H9 (cell line): ENCODE measurements around the gene DKK1. TPM values are rescaled to one million over a fixed set of nuclear protein-coding genes. Genes with fewer than 3 reads are reported as not detected.

Experiments
- DNase-seq: peaks from one replicate; pipeline ENCODE4 v3.0.0-alpha.2; 2017
- H2AFZ ChIP-seq: one replicate; pipeline ENCODE4 v1.6.1; 2013; ENCODE audit warnings: mild to moderate bottlenecking, low read length, control low read depth, moderate library complexity
- H2AK5ac ChIP-seq: 2 replicates; pipeline ENCODE4 v1.6.1; 2013; ENCODE audit warnings: low read length, control low read depth, mixed read lengths; ENCODE audit not compliant: insufficient read length
- H2BK120ac ChIP-seq: one replicate; pipeline ENCODE4 v1.6.1; 2013; ENCODE audit warnings: low read depth, mild to moderate bottlenecking, low read length, control low read depth, inconsistent platforms; ENCODE audit not compliant: poor library complexity, severe bottlenecking
- H2BK12ac ChIP-seq: 2 replicates; pipeline ENCODE4 v1.6.1; 2013; ENCODE audit warnings: low read length, control low read depth, mixed read lengths, low read depth; ENCODE audit not compliant: insufficient read length
- H2BK15ac ChIP-seq: 2 replicates; pipeline ENCODE4 v1.6.1; 2013; ENCODE audit warnings: low read depth, low read length, control low read depth
- H2BK20ac ChIP-seq: one replicate; pipeline ENCODE4 v1.6.1; 2013; ENCODE audit warnings: low read depth, mild to moderate bottlenecking, low read length, control low read depth, inconsistent platforms; ENCODE audit not compliant: poor library complexity, severe bottlenecking
- H2BK5ac ChIP-seq: 2 replicates; pipeline ENCODE4 v1.6.1; 2013; ENCODE audit warnings: low read length, control low read depth, mixed read lengths; ENCODE audit not compliant: insufficient read length
- H3K14ac ChIP-seq: 2 replicates; pipeline ENCODE4 v1.6.1; 2013; ENCODE audit warnings: low read length, control low read depth; ENCODE audit not compliant: insufficient read depth
- H3K18ac ChIP-seq: 2 replicates; pipeline ENCODE4 v1.6.1; 2013; ENCODE audit warnings: low read depth, mild to moderate bottlenecking, mixed read lengths, low read length, control low read depth; ENCODE audit not compliant: insufficient read length
- H3K23ac ChIP-seq: 2 replicates; pipeline ENCODE4 v1.6.1; 2013; ENCODE audit warnings: low read length, control low read depth, mixed read lengths, low read depth; ENCODE audit not compliant: insufficient read length
- H3K23me2 ChIP-seq: 2 replicates; pipeline ENCODE4 v1.6.1; 2013; ENCODE audit warnings: low read depth, mild to moderate bottlenecking, mixed read lengths, low read length, control low read depth; ENCODE audit not compliant: insufficient read length, poor library complexity, severe bottlenecking
- H3K27ac ChIP-seq: 2 replicates; pipeline ENCODE4 v1.5.1; 2013; ENCODE audit warnings: low read length, control low read depth, mixed read lengths, low read depth; ENCODE audit not compliant: insufficient read length
- H3K27me3 ChIP-seq: 2 replicates; pipeline ENCODE4 v1.6.1; 2013; ENCODE audit warnings: low read length, control low read depth, inconsistent platforms; ENCODE audit not compliant: insufficient read depth
- H3K4ac ChIP-seq: 2 replicates; pipeline ENCODE4 v1.6.1; 2013; ENCODE audit warnings: low read depth, mild to moderate bottlenecking, control low read depth, inconsistent platforms, low read length, moderate library complexity
- H3K4me1 ChIP-seq: 2 replicates; pipeline ENCODE4 v1.6.1; 2013; ENCODE audit warnings: low read length, control low read depth, inconsistent platforms; ENCODE audit not compliant: insufficient read depth
- H3K4me2 ChIP-seq: 2 replicates; pipeline ENCODE4 v1.6.1; 2013; ENCODE audit warnings: low read length, control low read depth, mixed read lengths; ENCODE audit not compliant: insufficient read length, insufficient read depth
- H3K56ac ChIP-seq: 2 replicates; pipeline ENCODE4 v1.6.1; 2013; ENCODE audit warnings: low read depth, mild to moderate bottlenecking, mixed read lengths, low read length, control low read depth; ENCODE audit not compliant: insufficient read length
- H3K79me1 ChIP-seq: 2 replicates; pipeline ENCODE4 v1.6.1; 2013; ENCODE audit warnings: low read depth, mild to moderate bottlenecking, moderate library complexity, low read length, control low read depth, inconsistent platforms; ENCODE audit not compliant: insufficient read depth, poor library complexity, severe bottlenecking
- H3K79me2 ChIP-seq: 2 replicates; pipeline ENCODE4 v1.6.1; 2013; ENCODE audit warnings: low read length, control low read depth, inconsistent platforms; ENCODE audit not compliant: insufficient read depth
- H3K9ac ChIP-seq: 2 replicates; pipeline ENCODE4 v1.6.1; 2013; ENCODE audit warnings: low read length, control low read depth, mixed read lengths; ENCODE audit not compliant: insufficient read length; ENCODE audit errors: extremely low read depth
- H3K9me3 ChIP-seq: one replicate; pipeline ENCODE4 v1.6.1; 2013; ENCODE audit warnings: low read depth, low read length, inconsistent platforms; ENCODE audit not compliant: control insufficient read depth
- H3T11ph ChIP-seq: one replicate; pipeline ENCODE4 v1.6.1; 2013; ENCODE audit warnings: mild to moderate bottlenecking, low read length, control low read depth, inconsistent platforms
- H4K20me1 ChIP-seq: one replicate; pipeline ENCODE4 v1.6.1; 2013; ENCODE audit not compliant: control insufficient read depth, insufficient read length, insufficient read depth
- H4K5ac ChIP-seq: 2 replicates; pipeline ENCODE4 v1.6.1; 2013; ENCODE audit warnings: low read depth, mild to moderate bottlenecking, mixed read lengths, low read length, control low read depth; ENCODE audit not compliant: insufficient read length
- H4K8ac ChIP-seq: replicated peaks from 2 replicates; pipeline ENCODE4 v1.6.1; 2013; ENCODE audit warnings: low read length, control low read depth, mixed read lengths, low read depth; ENCODE audit not compliant: insufficient read length
- H4K91ac ChIP-seq: 2 replicates; pipeline ENCODE4 v1.6.1; 2013; ENCODE audit warnings: low read depth, mild to moderate bottlenecking, moderate library complexity, mixed read lengths, low read length, control low read depth; ENCODE audit not compliant: insufficient read length
- H3K27ac Mint-ChIP-seq, 3 experiments: 2 replicates in 2 of 3; 3 replicates in 1 of 3; pipeline ENCODE4 v1.8.0; 2020 to 2021; ENCODE audit warnings: mixed read lengths in 3 of 3, mild to moderate bottlenecking in 1 of 3, moderate library complexity in 1 of 3
- H3K27me3 Mint-ChIP-seq: 2 replicates; pipeline ENCODE4 v1.8.0; 2021; ENCODE audit warnings: low read depth, mild to moderate bottlenecking, moderate library complexity, mixed read lengths
- H3K36me3 Mint-ChIP-seq, 3 experiments: 2 replicates in 2 of 3; 3 replicates in 1 of 3; pipeline ENCODE4 v1.8.0; 2020 to 2021; ENCODE audit warnings: low read depth in 3 of 3, mixed read lengths in 3 of 3; ENCODE audit not compliant: insufficient read depth in 1 of 3
- H3K4me1 Mint-ChIP-seq, 2 experiments: 2 replicates each; pipeline ENCODE4 v1.8.0; 2020; ENCODE audit warnings: mixed read lengths in 2 of 2
- H3K4me3 Mint-ChIP-seq, 2 experiments: 2 replicates in 1 of 2; 3 replicates in 1 of 2; pipeline ENCODE4 v1.8.0; 2020 to 2021; ENCODE audit warnings: mild to moderate bottlenecking in 2 of 2, mixed read lengths in 2 of 2, moderate library complexity in 1 of 2
- H3K9me3 Mint-ChIP-seq, 2 experiments: 2 replicates in 1 of 2; 3 replicates in 1 of 2; pipeline ENCODE4 v1.8.0; 2020; ENCODE audit warnings: mild to moderate bottlenecking in 2 of 2, mixed read lengths in 2 of 2, moderate library complexity in 1 of 2
- CTCF ChIP-seq: fragments of 200-600 bp; sonication (generic); conservative IDR thresholded peaks from 3 replicates; pipeline ENCODE4 v1.8.0; 2021; ENCODE audit warnings: antibody characterized with exemption, mild to moderate bottlenecking
- WGBS: extraction: QIAGEN DNeasy Blood & Tissue Kit; methylation state at CpG from one replicate; pipeline ENCODE4 v1.1.7; 2013; ENCODE audit warnings: missing lambda C conversion rate, low lambda C conversion rate, mixed read lengths; ENCODE audit not compliant: insufficient read length; ENCODE audit errors: extremely low coverage; 5-methylcytosine and 5-hydroxymethylcytosine counted together
- total RNA-seq: library from RNA; stranded (reverse); gene quantifications from 2 replicates; pipeline ENCODE4 v1.2.1, GENCODE V29; 2021

DKK1 gene
- total RNA-seq, 1 experiment from 2014 or later = 1.1 TPM

GRCh38 chr10:52316001-52316400, 1.9 kb downstream of the DKK1 start:
- Histone ChIP-seq H3K27me3 (peaks cover 41% of the 10 kb centered on the region), H2AFZ (no peak overlapping the region), H3K4me2 (no peak overlapping the region), H2AK5ac (no peak overlapping the region), H3K79me1 (no peaks in the 10 kb centered on the region), H2BK12ac (no peak overlapping the region), H4K5ac (no peak overlapping the region), H3K18ac (no peak overlapping the region), H2BK20ac (no peak overlapping the region), H3K4me1 (0 out of 2 replicates have a peak, but pooled peaks cover 2% of the 10 kb centered on the region), H3K4ac (no peak overlapping the region), H3K9ac (no peak overlapping the region), H2BK5ac (no peak overlapping the region), H2BK120ac (no peak overlapping the region), H2BK15ac (no peak overlapping the region), H4K91ac (no peak overlapping the region), H3T11ph (no peak overlapping the region), H3K14ac (no peak overlapping the region), H4K20me1 (peaks cover 4% of the 10 kb centered on the region), H3K9me3 (no peaks in the 10 kb centered on the region), H3K23ac (no peak overlapping the region), H3K79me2 (no peaks in the 10 kb centered on the region), H3K56ac (no peak overlapping the region), H4K8ac (no peak overlapping the region), H3K27ac (no peak overlapping the region), H3K23me2 (peaks cover 18% of the 10 kb centered on the region)
- Mint-ChIP-seq H3K27ac (no peak overlapping the region), H3K36me3 (no peaks in the 10 kb centered on the region), H3K9me3 (no peaks in the 10 kb centered on the region; a peak in 1 of 5 replicates), H3K27me3 (peaks cover 75% of the 10 kb centered on the region), H3K4me1 (peaks cover 12 to 13% of the 10 kb centered on the region in 2 experiments), H3K4me3 (no peak overlapping the region)
- no CpG with 5 or more reads among the region's 1 CpG for WGBS
- no peak for TF ChIP-seq CTCF
- DNase-seq = no peak
